GM19324 (cell line): ENCODE data around the gene TAF11L12.
"Not testable (repeated sequence)": the region's sequence is repeated elsewhere in the genome, so short reads cannot be mapped to it uniquely, and the experiment has no call there.

Experiments
- ATAC-seq: cut with Tn5 transposase; IDR thresholded peaks from one replicate; pipeline ENCODE4 v1.9.1; 2021; ENCODE audit warnings: mild to moderate bottlenecking, moderate library complexity; ENCODE audit not compliant: unreplicated experiment, low FRiP score

Gene TAF11L12

DNA sequence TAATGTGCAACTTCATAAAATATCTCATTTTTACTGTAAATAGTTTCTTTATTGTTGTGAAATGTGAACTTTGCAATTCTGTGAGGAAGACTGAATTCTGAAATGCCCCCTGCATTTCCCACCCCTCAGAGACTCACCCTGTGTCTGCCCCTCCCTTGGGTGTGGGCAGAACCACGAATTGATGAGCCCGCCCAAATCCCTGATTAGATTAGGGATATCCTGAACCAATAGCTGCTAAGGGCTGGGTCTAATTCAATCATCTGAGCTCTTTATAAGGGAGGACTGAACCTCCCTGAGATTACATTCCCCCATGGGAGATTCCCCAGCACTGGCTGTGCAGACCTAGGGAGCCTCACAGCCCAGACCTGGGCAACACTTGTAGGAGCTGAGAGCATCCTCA is at the start of gene TAF11L12:
Gene TAF11L12, plus strand, starts transcription at position 301 of the 400 bp plus-strand sequence.
- not testable (repeated sequence) for ATAC-seq

GRCh38 chr5:17585658-17586057 is 24.5 kb upstream of the TAF11L12 start, which contains the start of gene TAF11L7:
TSS of gene TAF11L7 (minus strand) at chr5:17585758.
- not testable (repeated sequence) for ATAC-seq

DNA sequence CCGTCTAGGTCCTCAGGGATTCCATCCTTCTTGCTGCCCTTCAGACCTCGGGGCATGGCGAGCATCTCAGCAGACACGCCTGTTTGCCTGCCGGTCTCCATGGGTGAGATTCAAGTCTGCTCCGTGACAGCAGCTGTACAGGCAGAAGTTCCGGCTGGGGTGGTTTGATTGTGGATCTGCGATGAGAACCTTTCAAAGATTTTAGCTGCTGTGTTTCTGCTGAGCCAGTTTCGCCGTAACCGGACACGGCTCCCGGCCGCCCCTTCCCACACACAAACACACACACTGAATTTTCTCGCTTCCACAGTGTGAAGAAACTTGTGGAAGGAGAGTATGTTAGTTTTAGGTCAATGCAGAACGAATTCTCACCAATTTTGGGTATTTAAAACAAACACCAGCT is 19.3 kb upstream of the TAF11L12 start, which contains the start of gene TAF11L8:
Gene TAF11L8, minus strand, starts transcription at position 101 of the 400 bp plus-strand sequence.
- not testable (repeated sequence) for ATAC-seq

- ATAC-seq = not testable (repeated sequence)
Observed at GRCh38 chr5:17594255-17594654, 15.9 kb upstream of the TAF11L12 start, which contains the start of gene TAF11L9. TSS of gene TAF11L9 (minus strand) at chr5:17594394.

- not testable (repeated sequence) for ATAC-seq
Observed at GRCh38 chr5:17597728-17598127, 12.5 kb upstream of the TAF11L12 start, which contains the start of gene TAF11L10. TSS of gene TAF11L10 (minus strand) at chr5:17597828.

- ATAC-seq = not testable (repeated sequence)
Observed at GRCh38 chr5:17603880-17604279, 6.3 kb upstream of the TAF11L12 start, which contains the start of gene TAF11L11. TSS of gene TAF11L11 (plus strand) at chr5:17604183.

DNA sequence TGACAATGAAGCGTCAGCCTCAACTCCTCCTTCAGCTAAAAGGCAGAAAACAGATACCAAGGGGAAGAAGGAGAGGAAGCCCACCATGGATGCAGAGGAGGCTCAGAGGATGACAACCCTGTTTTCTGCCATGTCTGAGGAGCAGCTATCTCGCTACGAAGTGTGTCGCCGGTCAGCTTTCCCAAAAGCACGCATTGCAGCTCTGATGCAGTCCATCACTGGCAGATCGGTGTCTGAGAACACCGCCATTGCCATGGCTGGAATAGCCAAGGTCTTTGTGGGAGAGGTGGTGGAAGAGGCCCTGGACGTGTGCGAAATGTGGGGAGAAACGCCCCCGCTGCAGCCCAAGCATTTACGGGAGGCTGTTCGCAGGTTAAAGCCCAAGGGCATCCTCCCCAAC is 5.2 kb upstream of the TAF11L12 start:
- ATAC-seq = no peak

- ATAC-seq = not testable (repeated sequence)
Observed at GRCh38 chr5:17607461-17607860, 2.7 kb upstream of the TAF11L12 start.

DNA sequence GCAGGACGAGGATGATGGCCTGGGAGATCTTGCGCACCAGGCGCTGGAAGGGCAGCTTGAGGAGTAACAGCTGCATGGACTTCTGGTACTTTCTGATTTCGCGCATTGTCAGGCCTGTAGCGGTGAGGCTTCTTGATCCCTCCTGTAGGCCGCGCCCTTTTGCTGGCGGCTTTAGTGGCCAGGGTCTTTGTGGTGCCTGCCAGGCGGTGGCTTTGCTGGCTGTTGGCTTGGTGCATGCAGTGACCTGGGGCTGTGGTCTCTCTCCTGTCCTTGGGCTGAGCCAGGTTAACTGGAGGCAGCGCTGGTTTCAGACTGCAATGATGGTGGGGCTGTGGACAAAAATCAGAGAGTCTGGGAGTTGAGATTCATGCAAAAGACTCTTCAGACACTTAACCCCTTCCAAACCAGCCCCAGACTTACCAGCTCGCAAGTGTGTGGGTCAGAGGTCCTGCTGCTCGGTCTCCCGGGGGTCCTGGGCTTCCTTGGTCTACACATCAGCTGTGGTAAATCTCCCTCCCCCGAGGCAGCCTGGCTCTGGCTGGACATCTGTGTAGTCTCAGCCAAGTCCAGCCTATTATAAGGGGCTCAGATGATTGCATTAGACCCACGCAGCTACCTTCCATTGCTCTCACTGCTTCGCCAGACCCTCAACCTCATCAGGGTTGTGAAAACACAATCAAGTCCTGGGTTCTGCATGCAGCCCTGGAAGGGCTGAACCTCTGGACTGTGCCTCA is 4.8 kb downstream of the TAF11L12 start:
- no peak for ATAC-seq

GRCh38 chr5:17619354-17619753 is 9.2 kb downstream of the TAF11L12 start:
- no peak for ATAC-seq

GRCh38 chr5:17620627-17621026 is 10.4 kb downstream of the TAF11L12 start:
- no peak for ATAC-seq

DNA sequence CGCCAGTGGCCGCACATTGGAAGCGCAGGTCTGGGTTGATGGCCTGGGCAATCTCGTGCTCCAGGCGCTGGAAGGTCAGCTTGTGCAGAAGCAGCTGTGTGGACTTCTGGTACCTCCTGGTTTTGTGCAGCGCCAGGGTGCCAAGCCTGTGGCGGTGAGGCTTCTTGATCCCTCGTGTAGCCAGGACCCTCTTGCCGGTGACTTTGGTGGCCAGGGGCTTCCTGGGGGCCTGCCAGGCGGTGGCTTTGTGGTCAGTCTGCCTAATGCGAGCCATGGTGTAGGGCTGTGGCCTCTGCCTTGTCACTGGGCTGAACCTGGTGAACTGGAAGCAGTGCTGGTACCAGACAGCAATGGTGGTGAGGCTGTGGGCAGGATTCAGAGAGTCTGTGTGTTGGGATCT is 15.5 kb downstream of the TAF11L12 start:
- no peak for ATAC-seq

DNA sequence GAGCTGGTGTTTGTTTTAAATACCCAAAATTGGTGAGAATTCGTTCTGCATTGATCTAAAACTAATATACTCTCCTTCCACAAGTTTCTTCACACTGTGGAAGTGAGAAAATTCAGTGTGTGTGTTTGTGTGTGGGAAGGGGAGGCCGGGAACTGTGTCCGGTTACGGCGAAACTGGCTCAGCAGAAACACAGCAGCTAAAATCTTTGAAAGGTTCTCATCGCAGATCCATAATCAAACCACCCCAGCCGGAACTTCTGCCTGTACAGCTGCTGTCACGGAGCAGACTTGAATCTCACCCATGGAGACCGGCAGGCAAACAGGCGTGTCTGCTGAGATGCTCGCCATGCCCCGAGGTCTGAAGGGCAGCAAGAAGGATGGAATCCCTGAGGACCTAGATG is 21.6 kb downstream of the TAF11L12 start, which contains the start of gene TAF11L13:
Gene TAF11L13, plus strand, starts transcription at position 301 of the 400 bp plus-strand sequence.
- not testable (repeated sequence) for ATAC-seq

- ATAC-seq = no peak
Observed at GRCh38 chr5:17634160-17634559, 24.0 kb downstream of the TAF11L12 start, which contains the start of gene TAF11L14. TSS of gene TAF11L14 (plus strand) at chr5:17634460.

GRCh38 chr5:17649232-17649631 is 39.0 kb downstream of the TAF11L12 start:
- ATAC-seq = not testable (repeated sequence)

- not testable (repeated sequence) for ATAC-seq
Observed at GRCh38 chr5:17655201-17655759, 45.1 kb downstream of the TAF11L12 start.

DNA sequence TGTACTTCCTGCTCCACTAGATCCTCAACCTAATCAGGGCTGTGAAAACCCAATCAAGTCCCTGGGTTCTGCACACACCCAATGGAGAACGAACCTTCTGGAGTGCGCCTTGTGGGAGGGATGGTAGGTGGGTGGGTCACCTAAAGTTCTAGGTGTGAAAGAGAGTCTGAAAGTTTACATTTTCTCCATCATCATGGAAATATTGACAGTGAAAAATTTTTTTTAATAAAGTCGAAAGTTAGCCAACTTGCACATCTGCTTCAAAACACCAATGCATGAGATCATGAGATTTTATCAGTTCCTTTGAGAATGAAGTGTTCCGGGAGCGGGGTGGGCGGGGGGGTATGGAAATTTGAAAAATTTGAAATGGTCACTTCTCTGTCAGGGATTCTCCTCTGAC is 45.7 kb downstream of the TAF11L12 start:
- ATAC-seq = no peak
